ENCODE results near the gene BORCS5.

DNA sequence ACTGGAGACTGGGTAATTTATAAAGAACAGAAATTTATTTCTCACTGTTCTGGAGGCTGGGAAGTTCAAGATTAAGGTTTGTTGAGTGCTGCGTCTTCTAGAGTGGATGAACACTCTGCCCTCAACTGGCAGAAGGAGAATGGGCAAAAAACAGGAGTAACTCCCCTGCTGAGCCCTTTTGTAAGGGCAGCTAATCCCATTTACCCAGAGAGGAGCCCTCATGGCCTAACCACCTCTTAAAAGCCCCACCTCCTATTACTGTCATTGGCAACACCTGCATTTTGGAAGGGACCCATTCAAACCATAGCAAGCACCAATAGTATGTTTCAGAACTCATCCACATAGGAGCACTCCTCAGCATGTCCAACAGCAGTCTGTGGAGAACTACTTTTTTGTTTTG, 47.4 kb downstream of the BORCS5 start:
- no peak for TF ChIP-seq CTCF (IDR thresholded peaks at IDR 0.05; ENCODE audit: low read depth, low read length, poor library complexity, severe bottlenecking)
- TF ChIP-seq EZH2phosphoT487 (IDR thresholded peaks at IDR 0.05; ENCODE audit: borderline replicate concordance, low read length) = no peak
